Astrocyte of the cerebellum (primary cell): ENCODE data around the gene TNS3.

Source experiments
- DNase-seq: peaks from one replicate; pipeline ENCODE4 v3.0.0-alpha.2; 2011; ENCODE audit warnings: low read depth
- H3K4me3 ChIP-seq: 2 replicates; pipeline ENCODE4 v1.5.1; 2011; ENCODE audit warnings: mild to moderate bottlenecking, low read depth, low read length, moderate library complexity
- CTCF ChIP-seq: IDR thresholded peaks from 2 replicates; pipeline ENCODE4 v1.5.1; 2012; ENCODE audit warnings: low read length, low read depth, moderate library complexity, mild to moderate bottlenecking; ENCODE audit errors: missing control alignments
- in situ Hi-C: cut with HindIII; loops from 2 replicates; pipeline ENCODE4 v1.10.0; 2017; ENCODE audit warnings: low sequenced_read_pairs

Gene TNS3

GRCh38 chr7:47236480-47237129 lies 345.3 kb downstream of the TNS3 start:
- no peak for TF ChIP-seq CTCF
- in situ Hi-C loops: no loop called here
- no peak for DNase-seq
- no peak overlapping the region for H3K4me3 ChIP-seq

GRCh38 chr7:47233996-47234395 lies 347.9 kb downstream of the TNS3 start:
- H3K4me3 ChIP-seq: no peak overlapping the region
- peak; percentile 78 for DNase-seq
- TF ChIP-seq CTCF: no peak
- in situ Hi-C loops: no loop called here

GRCh38 chr7:47232751-47233412 lies 349.0 kb downstream of the TNS3 start:
- in situ Hi-C loops: no loop called here
- no peak overlapping the region for H3K4me3 ChIP-seq
- TF ChIP-seq CTCF: no peak
- no peak for DNase-seq

- TF ChIP-seq CTCF: no peak
- H3K4me3 ChIP-seq: no peak overlapping the region
- no peak for DNase-seq
- in situ Hi-C loops: no loop called here
These were observed 350.3 kb downstream of the TNS3 start for GRCh38 chr7:47231627-47232026.

- no peak overlapping the region for H3K4me3 ChIP-seq
- DNase-seq: no peak
- no peak for TF ChIP-seq CTCF
- in situ Hi-C loops: no loop called here
These were observed 350.9 kb downstream of the TNS3 start for GRCh38 chr7:47231032-47231431.

GRCh38 chr7:47228386-47229014 lies 353.4 kb downstream of the TNS3 start:
- H3K4me3 ChIP-seq: no peak overlapping the region
- DNase-seq: no peak
- no peak for TF ChIP-seq CTCF
- in situ Hi-C loops: no loop called here
